HepG2 (cell line): ENCODE results near the gene ESF1. TPM values are rescaled to one million over a fixed set of nuclear protein-coding genes. Genes with fewer than 3 reads are reported as not detected.
A peak's percentile ranks its signal among the peaks of the same experiment; 100 is the strongest.

Experiments used
- MAF1 ChIP-seq: sonication (generic); formaldehyde crosslinking; IDR thresholded peaks from 2 replicates; pipeline ENCODE4 v1.5.0; 2020; ENCODE audit warnings: missing genetic modification reagents, borderline replicate concordance
- MBD4 ChIP-seq: IDR thresholded peaks from 2 replicates; pipeline ENCODE4 v1.6.1; 2012; ENCODE audit warnings: low read length, inconsistent platforms, borderline replicate concordance
- MEIS2 ChIP-seq: sonication (generic); formaldehyde crosslinking; IDR thresholded peaks from 2 replicates; pipeline ENCODE4 v1.9.0; 2021; ENCODE audit warnings: mild to moderate bottlenecking, missing genetic modification reagents
- MXI1 ChIP-seq: IDR thresholded peaks from 3 replicates; pipeline ENCODE4 v1.6.1; 2012; ENCODE audit warnings: low read depth, low read length, inconsistent platforms, borderline replicate concordance
- RARG ChIP-seq: sonication (generic); formaldehyde crosslinking; IDR thresholded peaks from 2 replicates; pipeline ENCODE4 v1.4.0; 2020; ENCODE audit warnings: low read depth, mild to moderate bottlenecking, missing genetic modification reagents
- RFX1 ChIP-seq: fragments of 450-650 bp; IDR thresholded peaks from 2 replicates; pipeline ENCODE4 v1.6.1; 2017
- ZNF224 ChIP-seq: sonication (generic); formaldehyde crosslinking; IDR thresholded peaks from 2 replicates; pipeline ENCODE4 v1.5.0; 2020; ENCODE audit warnings: mild to moderate bottlenecking, missing genetic modification reagents
- ZNF326 ChIP-seq: sonication (generic); formaldehyde crosslinking; IDR thresholded peaks from 2 replicates; pipeline ENCODE4 v1.4.0; 2020; ENCODE audit warnings: missing genetic modification reagents, borderline replicate concordance
- ZNF563 ChIP-seq: sonication (generic); formaldehyde crosslinking; IDR thresholded peaks from 2 replicates; pipeline ENCODE4 v1.8.0; 2022; ENCODE audit warnings: mild to moderate bottlenecking, moderate library complexity, missing genetic modification reagents
- ZNF709 ChIP-seq: sonication (generic); formaldehyde crosslinking; IDR thresholded peaks from 2 replicates; pipeline ENCODE4 v1.5.0; 2020; ENCODE audit warnings: mild to moderate bottlenecking, missing genetic modification reagents
- polyA plus RNA-seq, 8 experiments: library from polyadenylated mRNA; depleted of rRNA in 3 of 8; stranded (reverse) in 7 of 8; unstranded in 1 of 8; fragments of >200 nt; fragmentation: Illumina TruSeq in 4 of 8; extraction: Trizol in 4 of 8; gene quantifications; 2 replicates each; pipeline versions ENCODE4 v1.2.1 to v1.2.3, GENCODE V29; 2011 to 2016; ENCODE audit warnings: low read depth in 4 of 8, missing spikeins in 1 of 8, mixed read lengths in 1 of 8; ENCODE audit not compliant: insufficient read depth in 1 of 8
- total RNA-seq, 5 experiments: library from RNA; depleted of rRNA; stranded (reverse); fragments of >200 nt; fragmentation: Illumina TruSeq; extraction: Trizol; gene quantifications; 2 replicates each; pipeline ENCODE4 v1.2.3, GENCODE V29; 2016; ENCODE audit warnings: low read depth in 1 of 5
- TF ChIP-seq, protein P1 (sequence below): sonication (generic); formaldehyde crosslinking; IDR thresholded peaks from 2 replicates; pipeline ENCODE4 v1.4.0; 2020; ENCODE audit warnings: missing genetic modification reagents
- TF ChIP-seq, protein P2 (sequence below), 2 experiments: fragments of 450-650 bp in 1 of 2; sonication (generic) in 1 of 2; formaldehyde crosslinking in 1 of 2; IDR thresholded peaks; 2 replicates each; pipeline versions ENCODE4 v1.6.1 to v1.8.0; 2016 to 2022; ENCODE audit warnings: antibody characterized with exemption in 1 of 2, mild to moderate bottlenecking in 1 of 2, missing genetic modification reagents in 1 of 2
- TF ChIP-seq, protein P3 (sequence below): sonication (generic); formaldehyde crosslinking; conservative IDR thresholded peaks from 2 replicates; pipeline ENCODE4 v1.8.0; 2022; ENCODE audit warnings: missing genetic modification reagents

ESF1 gene
- total and polyA plus RNA-seq, 2 of the 13 experiments (the other 11 are each of a cell fraction or from before 2014, with no cell fraction given), result 7.3 to 66.9 TPM

DNA sequence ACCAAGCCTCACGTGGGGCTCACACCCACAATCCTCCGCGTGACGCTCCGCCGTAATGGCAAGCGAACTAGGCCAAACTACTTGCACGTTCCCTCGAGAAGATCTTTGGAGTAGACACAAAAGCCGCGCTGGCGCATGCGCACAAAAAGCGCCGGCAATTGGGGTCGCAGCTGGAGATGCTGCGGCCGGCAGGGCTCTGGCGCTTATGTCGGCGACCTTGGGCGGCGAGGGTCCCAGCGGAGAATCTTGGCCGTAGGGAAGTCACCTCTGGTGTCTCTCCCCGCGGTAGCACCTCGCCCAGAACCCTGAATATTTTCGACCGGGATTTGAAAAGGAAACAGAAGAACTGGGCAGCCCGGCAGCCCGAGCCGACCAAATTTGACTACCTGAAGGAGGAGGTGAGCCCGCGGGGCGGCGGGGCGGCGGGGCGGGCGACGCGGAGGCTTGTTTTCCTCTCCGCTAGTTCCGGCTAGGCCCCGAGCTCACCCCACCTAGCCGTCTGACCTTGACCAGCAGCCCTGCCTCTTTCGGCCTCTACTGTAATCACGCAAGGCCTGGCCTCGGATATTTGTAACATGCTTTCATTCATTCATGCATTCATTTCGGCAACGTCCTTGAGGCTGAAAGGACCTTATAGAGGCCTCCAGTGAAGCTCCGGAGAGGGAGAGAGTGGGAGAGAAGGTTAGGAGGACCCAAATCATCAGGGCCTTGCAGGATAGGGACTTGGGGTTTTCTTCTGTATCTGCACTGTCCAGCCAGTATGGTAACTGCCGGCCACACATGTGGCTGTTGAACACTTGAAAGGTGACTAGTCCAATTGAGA is at the start of gene ESF1, which contains the start of gene NDUFAF5 (continued):
- no peak for TF ChIP-seq ZNF326 (CRISPR knock-in tag)
- peak; percentile 94 for TF ChIP-seq ZNF224 (CRISPR knock-in tag)
- peak; percentile 95 for TF ChIP-seq MAF1 (CRISPR knock-in tag)
- peak; percentile 99 for TF ChIP-seq MXI1
- TF ChIP-seq RARG (CRISPR knock-in tag), result no peak
- peak; percentile 90; the same call in 1 of the 2 replicates for TF ChIP-seq MEIS2 (CRISPR knock-in tag)
- no peak for TF ChIP-seq RFX1
- TF ChIP-seq, protein P1, sequence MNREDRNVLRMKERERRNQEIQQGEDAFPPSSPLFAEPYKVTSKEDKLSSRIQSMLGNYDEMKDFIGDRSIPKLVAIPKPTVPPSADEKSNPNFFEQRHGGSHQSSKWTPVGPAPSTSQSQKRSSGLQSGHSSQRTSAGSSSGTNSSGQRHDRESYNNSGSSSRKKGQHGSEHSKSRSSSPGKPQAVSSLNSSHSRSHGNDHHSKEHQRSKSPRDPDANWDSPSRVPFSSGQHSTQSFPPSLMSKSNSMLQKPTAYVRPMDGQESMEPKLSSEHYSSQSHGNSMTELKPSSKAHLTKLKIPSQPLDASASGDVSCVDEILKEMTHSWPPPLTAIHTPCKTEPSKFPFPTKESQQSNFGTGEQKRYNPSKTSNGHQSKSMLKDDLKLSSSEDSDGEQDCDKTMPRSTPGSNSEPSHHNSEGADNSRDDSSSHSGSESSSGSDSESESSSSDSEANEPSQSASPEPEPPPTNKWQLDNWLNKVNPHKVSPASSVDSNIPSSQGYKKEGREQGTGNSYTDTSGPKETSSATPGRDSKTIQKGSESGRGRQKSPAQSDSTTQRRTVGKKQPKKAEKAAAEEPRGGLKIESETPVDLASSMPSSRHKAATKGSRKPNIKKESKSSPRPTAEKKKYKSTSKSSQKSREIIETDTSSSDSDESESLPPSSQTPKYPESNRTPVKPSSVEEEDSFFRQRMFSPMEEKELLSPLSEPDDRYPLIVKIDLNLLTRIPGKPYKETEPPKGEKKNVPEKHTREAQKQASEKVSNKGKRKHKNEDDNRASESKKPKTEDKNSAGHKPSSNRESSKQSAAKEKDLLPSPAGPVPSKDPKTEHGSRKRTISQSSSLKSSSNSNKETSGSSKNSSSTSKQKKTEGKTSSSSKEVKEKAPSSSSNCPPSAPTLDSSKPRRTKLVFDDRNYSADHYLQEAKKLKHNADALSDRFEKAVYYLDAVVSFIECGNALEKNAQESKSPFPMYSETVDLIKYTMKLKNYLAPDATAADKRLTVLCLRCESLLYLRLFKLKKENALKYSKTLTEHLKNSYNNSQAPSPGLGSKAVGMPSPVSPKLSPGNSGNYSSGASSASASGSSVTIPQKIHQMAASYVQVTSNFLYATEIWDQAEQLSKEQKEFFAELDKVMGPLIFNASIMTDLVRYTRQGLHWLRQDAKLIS (CRISPR knock-in tag), result peak; percentile 56
- TF ChIP-seq ZNF563 (CRISPR knock-in tag), result peak; percentile 96
- TF ChIP-seq, protein P2, sequence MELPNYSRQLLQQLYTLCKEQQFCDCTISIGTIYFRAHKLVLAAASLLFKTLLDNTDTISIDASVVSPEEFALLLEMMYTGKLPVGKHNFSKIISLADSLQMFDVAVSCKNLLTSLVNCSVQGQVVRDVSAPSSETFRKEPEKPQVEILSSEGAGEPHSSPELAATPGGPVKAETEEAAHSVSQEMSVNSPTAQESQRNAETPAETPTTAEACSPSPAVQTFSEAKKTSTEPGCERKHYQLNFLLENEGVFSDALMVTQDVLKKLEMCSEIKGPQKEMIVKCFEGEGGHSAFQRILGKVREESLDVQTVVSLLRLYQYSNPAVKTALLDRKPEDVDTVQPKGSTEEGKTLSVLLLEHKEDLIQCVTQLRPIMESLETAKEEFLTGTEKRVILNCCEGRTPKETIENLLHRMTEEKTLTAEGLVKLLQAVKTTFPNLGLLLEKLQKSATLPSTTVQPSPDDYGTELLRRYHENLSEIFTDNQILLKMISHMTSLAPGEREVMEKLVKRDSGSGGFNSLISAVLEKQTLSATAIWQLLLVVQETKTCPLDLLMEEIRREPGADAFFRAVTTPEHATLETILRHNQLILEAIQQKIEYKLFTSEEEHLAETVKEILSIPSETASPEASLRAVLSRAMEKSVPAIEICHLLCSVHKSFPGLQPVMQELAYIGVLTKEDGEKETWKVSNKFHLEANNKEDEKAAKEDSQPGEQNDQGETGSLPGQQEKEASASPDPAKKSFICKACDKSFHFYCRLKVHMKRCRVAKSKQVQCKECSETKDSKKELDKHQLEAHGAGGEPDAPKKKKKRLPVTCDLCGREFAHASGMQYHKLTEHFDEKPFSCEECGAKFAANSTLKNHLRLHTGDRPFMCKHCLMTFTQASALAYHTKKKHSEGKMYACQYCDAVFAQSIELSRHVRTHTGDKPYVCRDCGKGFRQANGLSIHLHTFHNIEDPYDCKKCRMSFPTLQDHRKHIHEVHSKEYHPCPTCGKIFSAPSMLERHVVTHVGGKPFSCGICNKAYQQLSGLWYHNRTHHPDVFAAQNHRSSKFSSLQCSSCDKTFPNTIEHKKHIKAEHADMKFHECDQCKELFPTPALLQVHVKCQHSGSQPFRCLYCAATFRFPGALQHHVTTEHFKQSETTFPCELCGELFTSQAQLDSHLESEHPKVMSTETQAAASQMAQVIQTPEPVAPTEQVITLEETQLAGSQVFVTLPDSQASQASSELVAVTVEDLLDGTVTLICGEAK (IDR thresholded peaks at IDR 0.05), result 0 out of 2 replicates have a peak, but pooled peaks have one; percentile 0
- TF ChIP-seq, protein P2 (CRISPR knock-in tag; IDR thresholded peaks at IDR 0.05), result peak; percentile 96
- TF ChIP-seq ZNF709 (CRISPR knock-in tag), result peak; percentile 87; the same call in 1 of the 2 replicates
- TF ChIP-seq, protein P3, sequence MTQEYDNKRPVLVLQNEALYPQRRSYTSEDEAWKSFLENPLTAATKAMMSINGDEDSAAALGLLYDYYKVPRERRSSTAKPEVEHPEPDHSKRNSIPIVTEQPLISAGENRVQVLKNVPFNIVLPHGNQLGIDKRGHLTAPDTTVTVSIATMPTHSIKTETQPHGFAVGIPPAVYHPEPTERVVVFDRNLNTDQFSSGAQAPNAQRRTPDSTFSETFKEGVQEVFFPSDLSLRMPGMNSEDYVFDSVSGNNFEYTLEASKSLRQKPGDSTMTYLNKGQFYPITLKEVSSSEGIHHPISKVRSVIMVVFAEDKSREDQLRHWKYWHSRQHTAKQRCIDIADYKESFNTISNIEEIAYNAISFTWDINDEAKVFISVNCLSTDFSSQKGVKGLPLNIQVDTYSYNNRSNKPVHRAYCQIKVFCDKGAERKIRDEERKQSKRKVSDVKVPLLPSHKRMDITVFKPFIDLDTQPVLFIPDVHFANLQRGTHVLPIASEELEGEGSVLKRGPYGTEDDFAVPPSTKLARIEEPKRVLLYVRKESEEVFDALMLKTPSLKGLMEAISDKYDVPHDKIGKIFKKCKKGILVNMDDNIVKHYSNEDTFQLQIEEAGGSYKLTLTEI (CRISPR knock-in tag), result no peak
- TF ChIP-seq MBD4, result no peak
